Endothelial cell (in vitro differentiated cells): ENCODE results near the gene TNXB. TPM values are rescaled to one million over a fixed set of nuclear protein-coding genes. Genes with fewer than 3 reads are reported as not detected.
"Not testable (repeated sequence)": the region's sequence is repeated elsewhere in the genome, so short reads cannot be mapped to it uniquely, and the experiment has no call there.

Experiments used
- DNase-seq: peaks from one replicate; pipeline ENCODE4 v3.0.0; 2021; ENCODE audit warnings: low spot score
- H3K27ac Mint-ChIP-seq: one replicate; pipeline ENCODE4 v1.8.0; 2021; ENCODE audit warnings: mixed read lengths, inconsistent platforms; ENCODE audit not compliant: unreplicated experiment
- H3K27me3 Mint-ChIP-seq: one replicate; pipeline ENCODE4 v1.8.0; 2021; ENCODE audit warnings: mild to moderate bottlenecking, moderate library complexity, mixed read lengths, inconsistent platforms; ENCODE audit not compliant: unreplicated experiment
- H3K36me3 Mint-ChIP-seq: one replicate; pipeline ENCODE4 v1.8.0; 2021; ENCODE audit warnings: mild to moderate bottlenecking, low read depth, mixed read lengths, inconsistent platforms; ENCODE audit not compliant: unreplicated experiment
- H3K4me1 Mint-ChIP-seq: one replicate; pipeline ENCODE4 v1.8.0; 2021; ENCODE audit warnings: mild to moderate bottlenecking, mixed read lengths, inconsistent platforms; ENCODE audit not compliant: unreplicated experiment
- H3K4me3 Mint-ChIP-seq: one replicate; pipeline ENCODE4 v1.8.0; 2021; ENCODE audit warnings: mild to moderate bottlenecking, mixed read lengths, inconsistent platforms; ENCODE audit not compliant: unreplicated experiment
- H3K9me3 Mint-ChIP-seq: one replicate; pipeline ENCODE4 v1.8.0; 2021; ENCODE audit warnings: mixed read lengths, inconsistent platforms; ENCODE audit not compliant: unreplicated experiment
- total RNA-seq: library from RNA; stranded (reverse); fragmentation: NEBNext Ultra II Directional; extraction: Animal tissue kit (Norgen Biotek cat#: 25700); gene quantifications from one replicate; pipeline ENCODE4 v1.2.1, GENCODE V29; 2021; ENCODE audit not compliant: unreplicated experiment

TNXB gene
- total RNA-seq, 1 donor from 2014 or later = 7.5 TPM

DNA sequence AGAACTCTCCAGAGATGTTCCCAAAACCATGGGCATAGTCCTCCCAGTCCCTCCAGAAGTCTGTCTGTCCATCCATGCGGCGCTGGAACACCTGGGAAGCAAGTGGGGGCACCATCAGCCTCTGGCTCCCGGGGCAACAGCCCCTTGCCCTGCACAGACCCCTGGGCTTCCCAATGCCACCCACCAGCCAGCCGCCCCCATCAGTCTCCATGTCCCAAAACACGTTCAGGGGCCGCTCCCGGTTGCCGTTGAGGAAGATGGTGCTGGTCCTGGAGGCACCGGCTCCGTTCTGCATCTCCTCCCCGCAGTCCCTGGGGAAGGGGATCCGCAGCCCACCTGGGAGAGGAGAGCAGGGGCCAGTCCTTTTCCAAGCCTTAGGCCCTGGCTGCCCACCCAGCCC, 99.6 kb downstream of the TNXB start:
- H3K4me1 Mint-ChIP-seq, H3K27ac Mint-ChIP-seq, H3K36me3 Mint-ChIP-seq, H3K27me3 Mint-ChIP-seq, H3K9me3 Mint-ChIP-seq, H3K4me3 Mint-ChIP-seq, DNase-seq: not testable (repeated sequence)

DNA sequence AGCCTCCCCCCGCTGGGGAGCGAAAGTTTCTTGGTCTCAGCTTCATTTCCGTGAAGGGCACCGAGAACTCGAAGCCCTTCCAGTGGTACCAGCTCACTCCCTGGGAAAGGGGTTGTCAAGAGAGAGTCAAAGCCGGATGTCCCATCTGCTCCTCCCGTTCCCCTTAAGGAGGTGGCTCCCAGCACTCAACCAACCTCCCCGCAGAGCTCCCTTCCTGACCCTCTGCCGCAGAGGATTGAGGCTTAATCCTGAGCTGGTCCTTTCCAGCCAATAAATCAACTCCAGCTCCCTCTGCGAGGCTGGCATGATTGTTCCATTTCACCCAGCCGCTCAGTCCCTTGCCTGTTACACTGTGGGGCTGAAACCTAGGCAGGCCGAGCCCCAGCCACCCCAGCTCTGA, 100.5 kb downstream of the TNXB start:
- not testable (repeated sequence) for H3K27ac Mint-ChIP-seq, H3K27me3 Mint-ChIP-seq, DNase-seq, H3K36me3 Mint-ChIP-seq, H3K9me3 Mint-ChIP-seq, H3K4me3 Mint-ChIP-seq, H3K4me1 Mint-ChIP-seq

DNA sequence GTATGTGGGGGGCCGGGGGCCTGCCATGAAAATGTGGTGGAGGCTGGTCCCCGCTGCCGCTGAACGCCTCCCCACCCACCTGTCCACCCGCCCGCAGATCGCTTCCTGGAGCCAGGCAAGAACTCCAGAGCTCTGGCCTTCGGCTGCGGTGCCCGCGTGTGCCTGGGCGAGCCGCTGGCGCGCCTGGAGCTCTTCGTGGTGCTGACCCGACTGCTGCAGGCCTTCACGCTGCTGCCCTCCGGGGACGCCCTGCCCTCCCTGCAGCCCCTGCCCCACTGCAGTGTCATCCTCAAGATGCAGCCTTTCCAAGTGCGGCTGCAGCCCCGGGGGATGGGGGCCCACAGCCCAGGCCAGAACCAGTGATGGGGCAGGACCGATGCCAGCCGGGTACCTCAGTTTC, 101.1 kb downstream of the TNXB start:
- not testable (repeated sequence) for H3K4me3 Mint-ChIP-seq, H3K9me3 Mint-ChIP-seq, H3K4me1 Mint-ChIP-seq, H3K27ac Mint-ChIP-seq, H3K36me3 Mint-ChIP-seq, H3K27me3 Mint-ChIP-seq, DNase-seq

DNA sequence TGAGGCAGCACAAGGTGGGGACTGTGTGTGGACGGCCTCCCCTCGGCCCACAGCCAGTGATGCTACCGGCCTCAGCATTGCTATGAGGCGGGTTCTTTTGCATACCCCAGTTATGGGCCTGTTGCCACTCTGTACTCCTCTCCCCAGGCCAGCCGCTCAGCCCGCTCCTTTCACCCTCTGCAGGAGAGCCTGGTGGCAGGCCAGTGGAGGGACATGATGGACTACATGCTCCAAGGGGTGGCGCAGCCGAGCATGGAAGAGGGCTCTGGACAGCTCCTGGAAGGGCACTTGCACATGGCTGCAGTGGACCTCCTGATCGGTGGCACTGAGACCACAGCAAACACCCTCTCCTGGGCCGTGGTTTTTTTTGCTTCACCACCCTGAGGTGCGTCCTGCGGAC, 102.1 kb downstream of the TNXB start:
- not testable (repeated sequence) for H3K4me3 Mint-ChIP-seq, H3K36me3 Mint-ChIP-seq, H3K9me3 Mint-ChIP-seq, H3K27ac Mint-ChIP-seq, H3K27me3 Mint-ChIP-seq, H3K4me1 Mint-ChIP-seq, DNase-seq

DNA sequence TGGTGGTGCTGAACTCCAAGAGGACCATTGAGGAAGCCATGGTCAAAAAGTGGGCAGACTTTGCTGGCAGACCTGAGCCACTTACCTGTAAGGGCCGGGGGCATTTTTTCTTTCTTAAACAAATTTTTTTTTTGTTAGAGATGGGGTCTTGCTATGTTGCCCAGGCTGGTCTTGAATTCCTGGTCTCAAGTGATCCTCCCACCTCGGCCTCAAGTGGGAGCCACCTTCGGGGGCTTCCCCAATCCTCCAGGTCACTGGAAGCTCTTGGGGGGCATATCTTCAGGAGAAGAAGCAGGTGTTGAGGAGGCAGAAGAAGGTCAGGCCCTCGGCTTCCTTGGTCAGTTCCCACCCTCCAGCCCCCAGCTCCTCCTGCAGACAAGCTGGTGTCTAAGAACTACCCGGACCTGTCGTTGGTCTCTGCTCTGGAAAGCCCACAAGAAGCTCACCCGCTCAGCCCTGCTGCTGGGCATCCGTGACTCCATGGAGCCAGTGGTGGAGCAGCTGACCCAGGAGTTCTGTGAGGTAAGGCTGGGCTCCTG, 103.1 kb downstream of the TNXB start:
- H3K4me1 Mint-ChIP-seq, DNase-seq, H3K36me3 Mint-ChIP-seq, H3K27ac Mint-ChIP-seq, H3K9me3 Mint-ChIP-seq, H3K27me3 Mint-ChIP-seq, H3K4me3 Mint-ChIP-seq: not testable (repeated sequence)

DNA sequence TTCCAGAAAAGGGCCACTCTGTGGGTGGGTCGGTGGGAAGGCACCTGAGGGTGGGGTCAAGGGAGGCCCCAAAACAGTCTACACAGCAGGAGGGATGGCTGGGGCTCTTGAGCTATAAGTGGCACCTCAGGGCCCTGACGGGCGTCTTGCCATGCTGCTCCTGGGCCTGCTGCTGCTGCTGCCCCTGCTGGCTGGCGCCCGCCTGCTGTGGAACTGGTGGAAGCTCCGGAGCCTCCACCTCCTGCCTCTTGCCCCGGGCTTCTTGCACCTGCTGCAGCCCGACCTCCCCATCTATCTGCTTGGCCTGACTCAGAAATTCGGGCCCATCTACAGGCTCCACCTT, 103.6 kb downstream of the TNXB start:
- H3K4me3 Mint-ChIP-seq, H3K9me3 Mint-ChIP-seq, H3K27ac Mint-ChIP-seq, H3K27me3 Mint-ChIP-seq, DNase-seq, H3K36me3 Mint-ChIP-seq, H3K4me1 Mint-ChIP-seq: not testable (repeated sequence)

DNA sequence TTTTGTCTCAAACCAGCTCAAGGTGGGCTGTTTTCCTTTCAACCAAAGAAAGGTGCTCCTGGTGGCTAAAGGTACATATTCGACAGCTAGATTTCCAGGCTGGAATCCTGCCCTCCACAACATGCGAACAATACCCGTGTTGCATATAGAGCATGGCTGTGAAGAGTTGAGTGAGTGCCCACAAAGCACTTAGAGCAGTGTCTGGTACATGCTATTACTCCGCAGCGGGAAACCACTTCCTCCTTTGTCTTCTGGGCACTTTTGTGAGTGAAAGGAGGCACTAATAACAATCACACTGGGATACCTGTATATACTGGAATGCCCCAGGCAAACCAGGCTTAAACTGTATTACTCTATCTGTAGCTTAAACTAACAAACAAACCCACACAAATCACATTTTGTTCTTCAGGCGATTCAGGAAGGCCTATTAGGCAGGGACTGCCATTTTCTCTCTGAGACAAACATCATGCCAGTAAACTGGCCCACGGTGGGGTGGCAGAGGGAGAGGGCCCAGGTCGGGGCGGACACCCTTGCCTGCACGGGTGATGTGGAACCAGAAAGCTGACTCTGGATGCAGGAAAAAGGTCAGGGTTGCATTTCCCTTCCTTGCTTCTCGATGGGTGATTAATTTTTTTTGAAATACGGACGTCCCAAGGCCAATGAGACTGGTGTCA, 104.1 kb downstream of the TNXB start:
- H3K4me1 Mint-ChIP-seq, H3K36me3 Mint-ChIP-seq, H3K27ac Mint-ChIP-seq, DNase-seq, H3K4me3 Mint-ChIP-seq, H3K27me3 Mint-ChIP-seq, H3K9me3 Mint-ChIP-seq: not testable (repeated sequence)

DNA sequence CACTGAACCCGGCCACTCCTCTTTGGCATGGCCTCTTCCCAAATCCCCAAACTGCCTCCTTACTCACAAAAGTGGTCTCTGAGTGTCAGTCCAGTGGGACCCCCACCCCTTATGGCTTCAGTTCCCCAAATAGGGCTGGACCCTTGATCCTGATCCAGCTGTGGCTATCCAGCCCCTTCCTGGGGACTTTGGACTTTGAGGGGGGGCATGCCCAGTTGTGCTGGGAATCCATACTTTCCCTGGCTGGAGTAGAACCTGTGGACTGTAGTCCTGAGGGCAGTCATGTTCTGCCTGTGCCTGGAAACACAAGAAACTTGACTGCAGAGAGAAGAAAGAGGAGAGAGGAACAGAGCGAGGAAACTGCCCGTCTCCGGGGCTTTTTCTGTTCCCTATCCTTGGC, 104.7 kb downstream of the TNXB start:
- not testable (repeated sequence) for DNase-seq, H3K4me3 Mint-ChIP-seq, H3K36me3 Mint-ChIP-seq, H3K9me3 Mint-ChIP-seq, H3K4me1 Mint-ChIP-seq, H3K27me3 Mint-ChIP-seq, H3K27ac Mint-ChIP-seq

DNA sequence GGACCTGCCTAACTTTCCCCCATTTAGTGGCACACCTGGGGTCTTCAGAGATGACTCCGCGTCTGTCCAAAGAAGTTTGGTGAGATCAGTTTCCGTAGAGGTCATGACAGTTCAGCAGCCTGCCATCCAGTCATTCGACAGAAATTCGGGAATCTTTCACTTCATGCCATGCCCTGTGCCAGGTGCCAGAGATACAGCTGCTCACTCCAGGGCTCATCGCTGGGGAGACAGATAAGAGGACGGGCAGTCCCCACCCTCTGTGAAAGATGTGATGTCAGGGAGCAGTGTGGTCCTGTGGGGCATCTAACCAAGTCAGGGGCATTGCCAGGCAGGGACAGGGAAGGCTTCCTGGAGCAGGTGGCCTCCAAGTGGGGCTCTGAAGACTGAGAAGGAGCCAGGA, 105.8 kb downstream of the TNXB start:
- H3K36me3 Mint-ChIP-seq, H3K27me3 Mint-ChIP-seq, DNase-seq, H3K4me1 Mint-ChIP-seq, H3K9me3 Mint-ChIP-seq, H3K4me3 Mint-ChIP-seq, H3K27ac Mint-ChIP-seq: not testable (repeated sequence)

DNA sequence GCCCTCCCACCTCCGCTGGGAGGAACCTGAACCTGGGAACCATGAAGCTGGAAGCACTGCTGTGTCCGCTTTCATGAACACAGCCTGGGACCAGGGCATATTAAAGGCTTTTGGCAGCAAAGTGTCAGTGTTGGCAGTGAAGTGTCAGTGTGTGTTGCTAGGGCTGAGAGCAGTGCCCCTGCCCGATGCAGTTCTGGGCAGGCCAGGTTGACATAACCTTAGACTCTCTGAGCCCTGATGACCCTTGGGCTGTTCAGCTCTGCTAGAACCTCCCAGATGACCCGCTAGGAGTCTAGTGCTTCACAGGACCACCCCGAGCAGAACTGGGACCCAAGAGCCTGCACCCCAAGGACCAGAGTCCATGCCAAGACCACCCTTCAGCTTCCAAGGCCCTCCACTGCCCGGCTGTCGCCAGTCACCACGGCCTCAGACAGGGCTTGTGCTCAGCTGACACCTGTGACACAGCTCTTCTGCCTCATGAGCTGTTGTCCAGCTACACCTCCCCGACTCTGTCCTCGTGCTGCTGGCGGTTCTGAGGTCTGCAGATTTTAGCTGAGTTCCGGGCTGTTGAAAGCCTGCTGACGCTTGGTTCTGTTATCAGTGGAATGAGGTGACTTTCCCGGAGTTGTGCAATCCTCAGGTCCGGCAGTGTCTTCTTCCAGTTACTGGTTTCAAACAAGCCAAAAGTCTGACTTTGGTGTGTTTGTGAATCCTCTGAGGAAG, 106.4 kb downstream of the TNXB start:
- H3K9me3 Mint-ChIP-seq, DNase-seq, H3K4me3 Mint-ChIP-seq, H3K27me3 Mint-ChIP-seq, H3K36me3 Mint-ChIP-seq, H3K27ac Mint-ChIP-seq, H3K4me1 Mint-ChIP-seq: not testable (repeated sequence)

DNA sequence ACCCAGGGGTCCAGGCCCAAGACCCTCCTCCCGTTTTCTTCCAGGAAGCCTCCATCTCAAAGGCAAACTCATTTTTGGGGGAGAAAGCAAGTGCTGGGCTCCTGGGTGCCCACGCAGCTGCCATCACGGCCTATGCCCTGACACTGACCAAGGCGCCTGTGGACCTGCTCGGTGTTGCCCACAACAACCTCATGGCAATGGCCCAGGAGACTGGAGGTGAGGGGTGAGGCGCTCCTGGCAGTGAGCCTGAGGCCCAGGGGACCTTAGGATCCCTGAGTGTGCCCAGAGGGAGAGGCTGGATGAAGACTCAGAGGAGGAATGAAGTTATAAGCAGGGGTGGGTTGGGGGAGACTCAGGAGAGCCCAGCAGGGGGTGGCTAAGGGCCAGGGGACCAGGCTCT, 112.8 kb downstream of the TNXB start:
- H3K27me3 Mint-ChIP-seq, H3K4me3 Mint-ChIP-seq, H3K9me3 Mint-ChIP-seq, H3K36me3 Mint-ChIP-seq, H3K4me1 Mint-ChIP-seq, DNase-seq, H3K27ac Mint-ChIP-seq: not testable (repeated sequence)

DNA sequence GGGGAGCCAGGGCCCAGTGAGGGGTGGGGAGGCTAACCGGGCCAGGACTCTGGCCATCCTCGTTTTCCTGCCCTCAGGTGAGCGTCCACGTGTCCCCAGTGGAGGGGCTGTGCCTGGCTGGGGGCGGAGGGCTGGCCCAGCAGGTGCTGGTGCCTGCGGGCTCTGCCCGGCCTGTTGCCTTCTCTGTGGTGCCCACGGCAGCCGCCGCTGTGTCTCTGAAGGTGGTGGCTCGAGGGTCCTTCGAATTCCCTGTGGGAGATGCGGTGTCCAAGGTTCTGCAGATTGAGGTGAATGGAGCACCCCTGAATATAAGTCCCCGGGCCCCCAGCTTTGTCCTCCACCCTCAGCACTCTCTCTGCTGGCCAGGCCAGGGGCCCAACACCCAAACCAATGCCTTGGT, 114.7 kb downstream of the TNXB start:
- H3K4me1 Mint-ChIP-seq, H3K4me3 Mint-ChIP-seq, H3K9me3 Mint-ChIP-seq, H3K27me3 Mint-ChIP-seq, H3K27ac Mint-ChIP-seq, H3K36me3 Mint-ChIP-seq, DNase-seq: not testable (repeated sequence)
